GM12892 (cell line): ENCODE data around the gene URM1.

Experiments
- DNase-seq: peaks from one replicate; pipeline ENCODE4 v3.0.0; 2011; ENCODE audit not compliant: insufficient read length
- FAIRE-seq: peaks from 2 replicates; lab custom pipeline; 2011; peaks lifted over from hg19 to GRCh38; lab: Jason Lieb, UNC
- POLR2A ChIP-seq: IDR thresholded peaks from 2 replicates; pipeline ENCODE4 v1.6.1; 2011; ENCODE audit warnings: low read depth, low read length, control low read depth
- POLR2AphosphoS5 ChIP-seq: IDR thresholded peaks from 2 replicates; pipeline ENCODE4 v1.6.1; 2011; ENCODE audit warnings: low read depth, low read length, control low read depth
- TAF1 ChIP-seq: IDR thresholded peaks from 2 replicates; pipeline ENCODE4 v1.6.1; 2011; ENCODE audit warnings: low read depth, mild to moderate bottlenecking, control low read depth, low read length, borderline replicate concordance

The URM1 gene

DNA sequence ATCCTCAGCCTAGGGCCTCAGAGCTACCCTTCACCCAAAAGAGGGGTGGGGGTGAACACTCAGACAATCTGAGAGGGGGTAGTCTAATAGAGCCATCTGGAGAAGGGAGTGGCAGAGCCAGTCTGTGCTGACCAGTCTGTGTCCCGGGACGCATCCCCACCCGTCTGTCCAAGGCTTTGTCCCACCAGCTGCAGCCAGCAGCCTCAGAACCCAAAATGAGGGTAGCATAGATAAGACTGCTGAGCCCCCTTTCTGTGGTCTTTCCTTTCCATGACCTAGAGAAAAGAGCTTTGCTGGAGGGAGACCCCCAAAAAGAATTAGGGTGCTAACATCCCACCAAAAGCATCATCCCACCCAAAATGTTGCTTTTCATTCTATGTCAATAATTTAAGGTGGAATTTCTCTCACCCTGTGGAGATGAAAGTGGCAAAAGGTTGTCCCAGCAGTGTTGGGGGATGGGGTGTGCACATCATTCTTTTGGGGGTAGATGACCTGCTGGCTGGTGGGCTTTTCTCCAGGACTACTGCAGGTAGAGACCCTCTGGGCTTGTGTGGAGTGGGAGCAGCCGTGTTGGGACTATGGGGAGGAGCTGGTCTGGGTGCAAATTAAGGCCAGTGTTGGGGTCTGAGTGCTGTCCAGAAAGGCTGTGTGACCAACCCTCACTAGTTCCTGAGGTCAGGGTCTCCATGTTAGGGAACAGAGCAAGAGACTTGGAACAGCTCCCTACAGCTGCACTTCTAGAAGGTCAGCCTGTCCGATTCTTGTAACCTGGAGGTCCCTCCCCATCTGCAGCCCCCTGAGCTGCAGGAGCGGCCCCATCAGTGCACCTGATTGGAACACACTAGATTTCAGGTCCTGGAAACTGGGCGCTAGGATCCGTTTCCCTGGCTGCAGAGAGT, 19.9 kb downstream of the URM1 start:
- no peak for DNase-seq
- FAIRE-seq: no peak
- TF ChIP-seq POLR2AphosphoS5 (no peak), POLR2A (no peak), TAF1 (no peak)

DNA sequence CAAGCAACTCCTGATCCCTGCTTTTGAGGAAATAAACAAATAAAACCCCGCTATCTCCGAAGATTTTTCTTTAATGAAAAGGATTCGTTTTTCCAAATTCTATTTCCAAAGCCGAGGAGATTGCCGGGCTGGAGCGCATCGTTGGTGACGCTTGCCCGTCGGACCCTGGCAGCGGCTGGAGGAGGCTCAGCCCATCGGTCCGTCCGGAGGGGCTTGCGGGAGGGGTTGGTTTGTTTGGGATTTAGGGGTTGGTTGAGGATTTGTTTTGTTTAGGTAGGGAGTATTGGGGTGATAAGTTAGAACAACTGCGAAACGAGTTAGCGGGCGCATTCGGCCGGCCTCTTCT, 20.8 kb downstream of the URM1 start:
- TF ChIP-seq POLR2AphosphoS5 (no peak), POLR2A (no peak), TAF1 (no peak)
- FAIRE-seq (no peak), DNase-seq (no peak)

DNA sequence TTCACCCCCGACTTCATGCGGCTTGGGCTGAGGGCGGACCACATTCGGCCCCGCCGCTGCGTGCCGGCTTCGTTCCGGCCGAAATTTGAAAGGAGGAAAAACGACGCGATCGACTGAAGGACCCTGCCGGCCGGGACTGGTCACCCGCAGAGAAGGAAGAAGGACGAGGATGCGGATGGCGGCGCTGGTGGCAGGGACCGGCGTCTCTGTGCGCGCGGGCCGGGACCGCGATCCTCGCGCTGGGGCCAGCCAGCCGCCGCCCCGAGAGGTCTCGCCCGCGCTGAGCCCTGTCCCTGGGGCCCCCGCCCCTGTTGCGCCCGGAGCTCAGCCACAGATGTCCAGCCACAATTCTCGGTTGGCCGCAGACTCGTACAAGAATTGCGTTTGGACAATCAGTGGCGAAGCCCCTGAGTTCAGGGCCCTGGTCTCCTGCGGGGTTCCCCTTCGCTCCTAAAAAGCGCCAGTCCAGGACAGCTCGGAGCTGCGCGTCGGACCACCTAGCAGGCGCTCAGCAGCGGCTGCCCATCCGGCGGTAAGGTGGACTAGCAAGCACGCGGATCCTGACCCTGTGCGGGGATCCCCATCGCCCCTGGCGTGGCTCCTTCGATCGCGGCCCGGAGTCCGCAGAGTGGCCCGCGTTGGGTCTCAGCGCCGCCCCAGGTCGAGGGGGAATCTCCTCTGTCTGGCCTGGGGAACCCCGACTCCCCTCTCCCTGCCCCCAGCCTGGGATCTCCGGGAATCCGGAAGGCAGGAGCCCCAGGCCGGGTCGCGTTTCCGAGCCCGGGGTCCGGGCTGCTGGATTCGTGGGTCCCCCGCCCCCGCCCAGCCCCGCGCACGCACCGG, 21.3 kb downstream of the URM1 start:
- DNase-seq (no peak), FAIRE-seq (no peak)
- TF ChIP-seq POLR2AphosphoS5 (no peak), POLR2A (no peak)

DNA sequence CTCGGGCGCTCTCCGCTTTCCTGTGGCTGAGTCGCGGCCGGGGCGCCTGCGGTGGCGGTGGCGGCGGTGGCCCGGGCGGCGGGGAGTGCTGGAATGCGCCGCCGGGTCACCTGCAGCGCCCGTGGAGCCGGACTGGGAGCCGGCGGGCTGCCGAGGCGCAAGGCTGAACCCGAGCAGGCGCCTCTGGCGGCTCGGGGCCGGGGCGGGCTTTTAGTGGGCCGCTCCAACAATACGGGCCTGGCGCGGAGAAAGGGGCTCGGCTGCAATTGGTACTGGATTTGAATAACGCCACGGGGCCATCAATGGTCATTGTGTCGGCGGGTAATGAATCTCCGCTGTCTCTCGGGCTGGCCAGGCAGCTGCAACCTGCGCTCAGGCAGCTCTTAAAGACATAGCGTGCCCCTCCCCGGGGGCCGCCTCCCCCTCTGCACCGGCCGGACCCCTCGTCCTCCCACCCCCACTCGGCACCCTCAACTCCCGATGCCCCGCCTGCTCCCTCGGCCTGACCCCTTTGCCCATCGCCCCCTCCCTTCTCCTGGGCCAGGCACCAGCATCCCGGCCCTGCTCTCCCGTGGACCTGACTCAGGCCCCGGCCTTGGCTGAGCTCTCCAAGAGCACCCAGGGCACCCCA, 22.1 kb downstream of the URM1 start:
- no peak for FAIRE-seq
- TF ChIP-seq POLR2A (no peak), TAF1 (no peak), POLR2AphosphoS5 (no peak)
- no peak for DNase-seq

DNA sequence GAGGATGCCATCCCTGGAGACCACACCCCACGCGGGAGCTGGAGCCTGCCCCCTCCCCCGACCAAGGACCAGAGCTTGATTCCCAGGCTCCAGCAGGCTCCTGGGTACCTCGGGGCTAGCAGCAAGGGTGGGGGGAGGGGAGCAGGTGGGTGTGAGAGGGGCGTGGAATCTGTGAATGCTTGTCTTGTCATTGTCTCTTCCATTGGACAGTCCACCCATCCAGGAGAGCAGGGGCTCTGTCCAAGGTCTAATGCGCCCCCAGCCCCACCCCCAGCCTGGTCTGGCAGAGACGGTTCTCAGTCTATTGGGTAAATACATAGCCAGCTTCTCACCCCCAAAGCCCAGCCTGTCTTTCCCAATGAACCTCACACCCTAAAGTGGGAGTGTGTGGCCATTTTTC, 22.8 kb downstream of the URM1 start:
- no peak for FAIRE-seq
- TF ChIP-seq POLR2AphosphoS5: no peak
- TF ChIP-seq TAF1: no peak
- no peak for TF ChIP-seq POLR2A
- DNase-seq: no peak

DNA sequence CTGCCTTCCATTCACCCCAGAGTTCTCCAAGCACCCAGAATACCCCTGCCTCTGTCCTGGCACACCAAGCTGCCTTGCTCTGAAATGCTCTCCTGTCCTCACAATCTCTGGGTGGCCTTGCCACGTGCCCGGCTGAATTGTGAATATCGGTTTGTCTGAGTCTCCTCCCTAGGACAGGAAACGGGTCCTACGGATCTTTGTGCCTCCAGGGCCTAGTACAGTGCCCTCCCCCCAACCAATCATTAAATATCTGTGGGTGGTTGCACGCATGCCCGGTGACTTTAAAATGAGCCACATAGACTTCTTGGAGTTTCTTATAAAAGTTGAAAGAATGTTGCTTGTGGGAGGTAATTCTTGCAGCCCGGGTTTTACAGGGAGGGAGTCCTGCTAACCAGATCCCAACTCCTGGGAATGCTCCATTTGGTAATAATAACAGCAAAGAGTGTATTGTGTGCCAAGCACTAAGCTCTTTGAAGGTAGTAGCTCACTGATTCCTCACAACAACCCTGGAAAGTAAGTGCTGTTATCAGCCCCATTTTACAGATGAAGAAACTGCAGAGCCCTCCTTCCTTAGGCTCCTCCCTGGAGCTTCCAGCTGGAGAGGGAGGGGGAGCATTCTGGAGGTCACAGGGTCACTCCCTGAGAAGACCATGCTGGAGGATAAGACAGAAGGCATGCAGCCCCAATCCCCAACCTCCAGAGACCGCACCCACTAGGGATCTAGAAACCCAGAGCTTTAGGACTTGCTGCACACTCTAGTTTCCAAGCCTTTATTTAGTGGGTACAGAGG, 23.4 kb downstream of the URM1 start:
- TF ChIP-seq TAF1 (no peak), POLR2A (no peak), POLR2AphosphoS5 (no peak)
- DNase-seq (no peak), FAIRE-seq (no peak)

DNA sequence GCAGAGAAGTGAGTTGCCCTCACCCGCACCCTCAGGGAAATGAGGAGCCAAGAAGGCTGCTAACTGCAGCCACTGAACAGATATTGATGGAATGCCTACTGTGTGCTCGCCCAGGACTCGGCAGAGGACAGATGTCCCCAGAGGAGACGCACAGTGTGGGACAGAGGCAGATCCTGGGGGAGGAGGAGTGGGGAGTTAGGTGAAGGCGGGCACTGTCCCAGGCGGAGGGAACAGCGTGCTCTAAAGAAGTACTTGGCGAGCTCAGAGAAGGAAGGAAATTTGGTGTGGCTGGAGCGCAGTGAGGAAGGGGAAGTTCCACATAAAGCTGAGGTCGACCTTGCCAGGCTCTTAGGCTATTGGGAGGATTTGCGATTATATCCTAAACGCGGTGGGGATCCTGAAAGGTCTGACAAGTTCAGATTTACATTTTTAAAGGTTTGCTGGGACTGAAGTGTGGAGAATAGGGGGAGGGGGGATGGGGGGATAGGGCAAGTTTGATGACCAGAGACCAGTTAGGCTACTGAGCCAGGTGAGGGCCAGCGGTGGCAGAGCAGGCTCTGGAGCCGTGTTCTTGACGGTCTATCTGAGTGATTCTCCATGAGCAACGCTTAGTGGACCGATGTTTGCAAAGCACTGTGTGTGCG, 25.9 kb downstream of the URM1 start:
- no peak for FAIRE-seq
- no peak for DNase-seq
- TF ChIP-seq POLR2A (no peak), TAF1 (no peak), POLR2AphosphoS5 (no peak)

DNA sequence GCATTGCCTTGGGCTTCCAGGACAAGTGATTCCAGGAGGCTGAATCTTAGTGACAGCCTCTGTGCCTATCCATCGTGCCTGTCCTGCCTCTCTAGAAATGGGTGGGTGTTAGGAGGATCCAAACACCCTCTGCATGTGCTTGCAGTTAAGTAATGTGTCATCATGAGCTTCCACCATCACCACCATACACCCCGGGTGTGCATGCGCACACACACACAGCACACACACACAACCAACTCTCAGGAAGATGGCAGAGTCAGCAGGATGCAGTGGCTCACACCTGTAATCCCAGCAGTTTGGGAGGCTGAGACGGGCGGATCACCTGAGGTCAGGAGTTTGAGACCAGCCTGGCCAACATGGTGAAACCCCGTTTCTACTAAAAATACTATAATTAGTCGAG, 26.7 kb downstream of the URM1 start:
- FAIRE-seq: no peak
- TF ChIP-seq POLR2AphosphoS5 (no peak), TAF1 (no peak), POLR2A (no peak)

DNA sequence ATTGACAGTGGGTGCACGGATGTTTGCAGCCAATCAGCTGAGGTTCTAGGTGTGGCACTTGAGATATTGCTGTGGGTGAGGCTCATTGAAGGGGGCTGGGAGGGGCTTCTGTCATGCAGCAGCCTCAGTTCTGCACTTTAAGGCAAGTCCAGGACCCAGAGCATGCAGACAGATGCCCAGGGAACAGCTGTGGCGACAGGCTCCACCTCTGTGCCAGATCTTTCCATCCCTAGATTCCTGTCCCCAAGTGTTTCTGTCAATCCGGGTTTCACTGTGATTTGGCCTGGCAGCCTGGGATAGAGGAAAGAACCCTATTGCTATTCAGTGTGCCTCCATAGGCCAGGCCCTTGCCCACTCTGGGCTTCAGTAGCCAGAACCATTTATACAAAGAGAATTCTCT, 28.7 kb downstream of the URM1 start:
- TF ChIP-seq TAF1 (no peak), POLR2AphosphoS5 (no peak), POLR2A (no peak)
- FAIRE-seq: no peak
- no peak for DNase-seq

More for the DNA sequence above, 26.7 kb downstream of the URM1 start:
- DNase-seq: no peak

DNA sequence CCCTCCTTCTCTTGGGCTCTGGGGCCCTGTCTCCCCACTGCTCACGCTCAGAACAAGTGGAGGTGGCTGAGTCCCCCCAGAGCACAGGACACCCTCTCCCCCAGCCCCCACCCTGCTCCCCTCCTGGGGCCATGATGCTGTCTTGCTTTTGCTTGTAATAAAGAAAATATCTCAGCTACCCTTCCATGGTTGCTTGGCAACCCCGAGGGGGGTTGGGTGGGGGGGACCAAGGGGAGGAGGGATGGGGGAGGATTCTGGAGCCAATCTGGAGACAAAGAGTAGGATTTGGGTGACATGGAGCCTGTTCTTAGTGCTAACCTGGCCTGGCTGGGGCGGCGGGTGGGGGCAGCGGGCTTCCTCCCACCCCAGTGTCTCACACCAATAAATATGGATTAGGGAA, 33.4 kb downstream of the URM1 start:
- no peak for FAIRE-seq
- DNase-seq: no peak
- TF ChIP-seq POLR2AphosphoS5 (no peak), TAF1 (no peak), POLR2A (no peak)

DNA sequence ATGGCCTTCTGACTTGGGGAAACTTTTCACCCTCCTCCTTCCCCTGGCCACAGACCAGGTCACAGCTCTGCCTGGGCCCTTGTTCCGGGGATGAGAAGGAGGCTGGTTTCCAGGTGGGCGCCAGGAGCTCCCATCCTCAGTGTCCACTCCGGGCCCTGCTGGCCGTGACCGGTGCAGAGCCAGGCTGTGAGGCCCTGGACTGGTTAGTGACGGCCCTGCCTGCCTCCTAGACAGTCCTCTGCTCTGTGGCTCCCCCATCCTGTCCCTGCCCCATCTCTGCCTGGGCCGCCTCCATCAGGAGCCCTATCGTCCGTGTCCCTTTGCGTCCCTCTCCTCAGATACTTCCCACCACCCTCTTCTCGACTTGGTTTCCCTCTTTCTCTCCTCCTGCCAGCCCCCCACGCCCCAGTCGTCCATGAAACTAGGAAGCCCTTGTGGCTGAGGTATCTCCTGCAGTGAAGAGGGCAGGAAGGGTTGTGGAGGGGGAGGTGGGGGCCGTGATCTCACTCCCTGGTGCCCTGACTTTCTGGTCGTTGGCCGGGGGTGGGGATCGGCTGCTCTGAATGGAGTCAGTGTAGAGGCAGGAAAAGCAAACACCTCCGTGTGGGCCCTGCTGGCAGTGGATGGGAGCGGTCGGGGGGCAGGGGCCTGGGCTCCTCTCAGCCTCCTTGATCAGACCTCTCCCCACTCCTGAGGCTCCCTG, 34.1 kb downstream of the URM1 start:
- no peak for FAIRE-seq
- TF ChIP-seq POLR2A (no peak), POLR2AphosphoS5 (no peak), TAF1 (no peak)

More for the DNA sequence above, 34.1 kb downstream of the URM1 start:
- no peak for DNase-seq
